Retinal pigment epithelial cell (primary cell): ENCODE measurements around the gene IGF1.

ENCODE experiments used
- DNase-seq: peaks from one replicate; pipeline ENCODE4 v3.0.0-alpha.2; 2010; ENCODE audit warnings: low read depth
- H3K4me3 ChIP-seq: 2 replicates; pipeline ENCODE4 v1.5.1; 2011; ENCODE audit warnings: mild to moderate bottlenecking, low read length, control low read depth, moderate library complexity
- TF ChIP-seq, protein P1 (sequence below): conservative IDR thresholded peaks from 2 replicates; pipeline ENCODE4 v1.5.1; 2011; ENCODE audit warnings: low read depth, low read length, control low read depth, inconsistent platforms

The IGF1 gene

DNA sequence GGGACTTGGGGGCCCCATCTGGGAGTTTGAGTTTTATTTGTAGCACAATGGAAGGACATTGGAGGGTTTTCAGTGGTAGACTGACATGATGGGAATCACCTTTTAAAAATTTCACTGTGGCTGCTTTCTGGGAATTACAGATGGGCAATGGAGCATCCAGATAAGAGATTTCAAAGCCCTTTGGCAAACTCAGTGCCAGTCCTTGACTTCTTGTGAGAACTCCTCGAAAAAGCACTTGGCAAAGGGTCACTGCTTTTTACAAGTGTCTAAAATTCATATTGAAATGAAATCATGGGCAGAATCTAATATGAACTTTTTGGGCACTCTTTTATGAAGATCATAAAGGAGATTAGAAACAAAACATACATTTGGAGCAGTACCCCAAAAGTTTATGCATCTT lies 34.3 kb upstream of the IGF1 start:
- no peak for DNase-seq
- TF ChIP-seq, protein P1, sequence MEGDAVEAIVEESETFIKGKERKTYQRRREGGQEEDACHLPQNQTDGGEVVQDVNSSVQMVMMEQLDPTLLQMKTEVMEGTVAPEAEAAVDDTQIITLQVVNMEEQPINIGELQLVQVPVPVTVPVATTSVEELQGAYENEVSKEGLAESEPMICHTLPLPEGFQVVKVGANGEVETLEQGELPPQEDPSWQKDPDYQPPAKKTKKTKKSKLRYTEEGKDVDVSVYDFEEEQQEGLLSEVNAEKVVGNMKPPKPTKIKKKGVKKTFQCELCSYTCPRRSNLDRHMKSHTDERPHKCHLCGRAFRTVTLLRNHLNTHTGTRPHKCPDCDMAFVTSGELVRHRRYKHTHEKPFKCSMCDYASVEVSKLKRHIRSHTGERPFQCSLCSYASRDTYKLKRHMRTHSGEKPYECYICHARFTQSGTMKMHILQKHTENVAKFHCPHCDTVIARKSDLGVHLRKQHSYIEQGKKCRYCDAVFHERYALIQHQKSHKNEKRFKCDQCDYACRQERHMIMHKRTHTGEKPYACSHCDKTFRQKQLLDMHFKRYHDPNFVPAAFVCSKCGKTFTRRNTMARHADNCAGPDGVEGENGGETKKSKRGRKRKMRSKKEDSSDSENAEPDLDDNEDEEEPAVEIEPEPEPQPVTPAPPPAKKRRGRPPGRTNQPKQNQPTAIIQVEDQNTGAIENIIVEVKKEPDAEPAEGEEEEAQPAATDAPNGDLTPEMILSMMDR = no peak
- no peak overlapping the region for H3K4me3 ChIP-seq

GRCh38 chr12:102513739-102514138 lies 33.4 kb upstream of the IGF1 start:
- no peak overlapping the region for H3K4me3 ChIP-seq
- DNase-seq = no peak
- TF ChIP-seq, protein P1 = peak; percentile 21

GRCh38 chr12:102513272-102513671 lies 32.9 kb upstream of the IGF1 start:
- H3K4me3 ChIP-seq = no peak overlapping the region
- DNase-seq = no peak
- TF ChIP-seq, protein P1 = no peak

GRCh38 chr12:102512523-102512922 lies 32.2 kb upstream of the IGF1 start:
- DNase-seq = no peak
- TF ChIP-seq, protein P1 = no peak
- no peak overlapping the region for H3K4me3 ChIP-seq

- TF ChIP-seq, protein P1 = no peak
- no peak for DNase-seq
- no peak overlapping the region for H3K4me3 ChIP-seq
Measured at GRCh38 chr12:102511575-102511974, 31.2 kb upstream of the IGF1 start.

DNA sequence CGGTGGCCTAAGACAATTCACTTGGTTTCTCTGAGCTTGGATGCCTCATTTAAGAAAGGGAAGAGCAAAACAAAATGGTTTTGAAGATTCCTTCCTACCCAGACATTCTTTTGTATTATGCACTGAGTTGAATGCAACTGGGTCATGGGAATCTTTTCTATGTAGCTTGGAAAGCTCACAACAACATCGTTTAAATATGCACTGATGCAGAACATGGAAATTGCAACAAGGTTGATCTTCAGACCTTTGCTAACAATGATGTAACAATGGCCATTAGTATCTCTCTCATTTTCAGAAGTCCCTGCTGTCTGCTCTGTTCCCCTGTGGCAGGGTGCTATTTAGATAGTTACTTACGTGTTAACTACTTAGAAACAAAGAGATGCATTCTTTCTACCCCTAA lies 30.1 kb upstream of the IGF1 start:
- TF ChIP-seq, protein P1 = no peak
- DNase-seq = no peak
- H3K4me3 ChIP-seq = no peak overlapping the region

DNA sequence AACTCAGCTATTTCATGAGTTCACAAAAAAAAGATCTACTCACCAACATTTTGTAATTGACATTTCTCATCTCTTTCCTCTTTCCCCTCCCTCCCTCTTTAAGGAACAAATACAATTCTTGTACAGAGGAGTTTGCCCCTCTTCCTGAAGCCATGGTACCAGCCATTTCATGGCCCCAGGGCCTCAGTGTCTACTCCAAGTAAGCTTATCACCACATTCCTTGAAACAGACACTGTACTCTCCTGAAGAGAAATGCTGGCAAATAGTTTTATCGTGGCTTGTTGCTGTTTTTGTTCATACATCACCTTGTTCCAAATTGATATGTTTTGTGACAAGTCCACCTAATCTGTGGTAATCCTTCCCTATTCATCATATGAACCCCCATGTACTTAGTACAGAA lies 29.7 kb upstream of the IGF1 start:
- H3K4me3 ChIP-seq = no peak overlapping the region
- DNase-seq = no peak
- TF ChIP-seq, protein P1 = no peak
